CD14-positive monocyte (primary cell): Measurements from ENCODE around the gene CDKN2D. TPM values are rescaled to one million over a fixed set of nuclear protein-coding genes. Genes with fewer than 3 reads are reported as not detected.

Experiments
- DNase-seq, 3 donors: peaks; one replicate each; pipeline ENCODE4 v3.0.0-alpha.2; 2011 to 2022
- H2AFZ ChIP-seq: 2 replicates; pipeline ENCODE4 v1.6.0; 2012; ENCODE audit warnings: mild to moderate bottlenecking, low read depth, low read length, inconsistent platforms; ENCODE audit not compliant: insufficient read depth, poor library complexity, severe bottlenecking
- H3K27ac ChIP-seq, 2 donors: 1 replicate in 1 of 2; 2 replicates in 1 of 2; pipeline ENCODE4 v1.5.1; 2012 to 2013; ENCODE audit warnings: low read length in 2 of 2, control low read depth in 1 of 2, inconsistent platforms in 1 of 2, low read depth in 1 of 2, mild to moderate bottlenecking in 1 of 2
- H3K27me3 ChIP-seq, 2 donors: one replicate each; pipeline versions ENCODE4 v1.6.0 to v1.6.1; 2011 to 2013; ENCODE audit warnings: low read length in 2 of 2; ENCODE audit not compliant: control insufficient read depth in 2 of 2, insufficient read depth in 2 of 2
- H3K36me3 ChIP-seq, 2 donors: replicated peaks in 1 of 2; 1 replicate in 1 of 2; 2 replicates in 1 of 2; pipeline versions ENCODE4 v1.5.1 to v1.6.1; 2012 to 2013; ENCODE audit warnings: low read length in 2 of 2, control low read depth in 1 of 2, inconsistent platforms in 1 of 2, mild to moderate bottlenecking in 1 of 2; ENCODE audit not compliant: insufficient read depth in 2 of 2, control insufficient read depth in 1 of 2
- H3K4me1 ChIP-seq, 2 donors: 1 replicate in 1 of 2; 2 replicates in 1 of 2; pipeline versions ENCODE4 v1.5.1 to v1.6.1; 2012 to 2013; ENCODE audit warnings: low read length in 2 of 2, control low read depth in 1 of 2, inconsistent platforms in 1 of 2, mild to moderate bottlenecking in 1 of 2, moderate library complexity in 1 of 2; ENCODE audit not compliant: insufficient read depth in 2 of 2, control insufficient read depth in 1 of 2
- H3K4me2 ChIP-seq: replicated peaks from 2 replicates; pipeline ENCODE3; 2012; ENCODE audit warnings: low read length, moderate library complexity, mild to moderate bottlenecking; ENCODE audit not compliant: poor library complexity, severe bottlenecking; ENCODE audit errors: extremely low read depth
- H3K4me3 ChIP-seq, 3 experiments: fragments of 200-600 bp in 1 of 3; sonication (generic) in 1 of 3; replicated peaks in 1 of 3; 1 replicate in 2 of 3; 2 replicates in 1 of 3; pipeline ENCODE4 v1.5.1; 2011 to 2013; ENCODE audit warnings: low read length in 3 of 3, mild to moderate bottlenecking in 3 of 3, control low read depth in 2 of 3, low read depth in 2 of 3, inconsistent platforms in 1 of 3, moderate library complexity in 1 of 3
- H3K79me2 ChIP-seq: 2 replicates; pipeline ENCODE4 v1.6.0; 2012; ENCODE audit warnings: mild to moderate bottlenecking, control low read depth, inconsistent platforms, low read length, moderate library complexity; ENCODE audit not compliant: insufficient read depth
- H3K9ac ChIP-seq: 2 replicates; pipeline ENCODE4 v1.6.0; 2017; ENCODE audit warnings: low read length, mild to moderate bottlenecking; ENCODE audit not compliant: insufficient read depth, poor library complexity, severe bottlenecking
- H3K9me3 ChIP-seq, 2 donors: replicated peaks in 1 of 2; 1 replicate in 1 of 2; 2 replicates in 1 of 2; pipeline versions ENCODE4 v1.5.1 to v1.6.1; 2012 to 2013; ENCODE audit warnings: low read length in 2 of 2, control low read depth in 1 of 2; ENCODE audit not compliant: control insufficient read depth in 1 of 2, insufficient read depth in 1 of 2
- H4K20me1 ChIP-seq: 2 replicates; pipeline ENCODE4 v1.6.0; 2012; ENCODE audit warnings: mild to moderate bottlenecking, low read length, control low read depth, moderate library complexity; ENCODE audit not compliant: insufficient read depth
- H3K27ac Mint-ChIP-seq, 7 donors: one replicate each; pipeline ENCODE4 v1.8.0; 2020; ENCODE audit warnings: mild to moderate bottlenecking in 7 of 7, mixed read lengths in 7 of 7, moderate library complexity in 6 of 7, inconsistent platforms in 2 of 7
- H3K27me3 Mint-ChIP-seq, 3 donors: one replicate each; pipeline ENCODE4 v1.8.0; 2021 to 2022; ENCODE audit warnings: low read depth in 3 of 3, mild to moderate bottlenecking in 3 of 3, mixed read lengths in 3 of 3, moderate library complexity in 3 of 3, inconsistent platforms in 1 of 3
- H3K36me3 Mint-ChIP-seq, 2 donors: one replicate each; pipeline ENCODE4 v1.8.0; 2020; ENCODE audit warnings: mixed read lengths in 2 of 2, inconsistent platforms in 1 of 2, mild to moderate bottlenecking in 1 of 2
- H3K4me1 Mint-ChIP-seq: one replicate; pipeline ENCODE4 v1.8.0; 2020; ENCODE audit warnings: mild to moderate bottlenecking, mixed read lengths
- H3K4me3 Mint-ChIP-seq, 2 donors: one replicate each; pipeline ENCODE4 v1.8.0; 2020; ENCODE audit warnings: mild to moderate bottlenecking in 2 of 2, mixed read lengths in 2 of 2, moderate library complexity in 1 of 2
- H3K9me3 Mint-ChIP-seq, 7 donors: one replicate each; pipeline ENCODE4 v1.8.0; 2020 to 2022; ENCODE audit warnings: mixed read lengths in 7 of 7, mild to moderate bottlenecking in 6 of 7, moderate library complexity in 6 of 7, inconsistent platforms in 2 of 7
- WGBS: methylation state at CpG from one replicate; pipeline ENCODE4 v1.1.5; 2013; ENCODE audit warnings: missing lambda C conversion rate; ENCODE audit not compliant: insufficient coverage; 5-methylcytosine and 5-hydroxymethylcytosine counted together
- intact Hi-C, 2 donors: fragments of 100-400 bp; cut with micrococcal nuclease; formaldehyde crosslinking; loops; one replicate each; pipeline versions ENCODE4 v1.15.0 to v1.15.1; 2023
- polyA plus RNA-seq, 3 donors: library from polyadenylated mRNA; depleted of rRNA in 1 of 3; unstranded in 2 of 3; stranded (reverse) in 1 of 3; fragments of 300-500 nt in 2 of 3; fragments of >200 nt in 1 of 3; fragmentation: Illumina TruSeq in 2 of 3; gene quantifications; 1 replicate in 2 of 3; 2 replicates in 1 of 3; pipeline ENCODE4 v1.2.3, GENCODE V29; 2012 to 2021
- TF ChIP-seq, protein P1 (sequence below): fragments of 200-600 bp; IDR thresholded peaks from one replicate; pipeline ENCODE4 v1.8.0; 2022; ENCODE audit warnings: antibody characterized with exemption, mild to moderate bottlenecking

CDKN2D gene
- polyA plus RNA-seq, 3 donors = 115 to 166 (median 130) TPM

DNA sequence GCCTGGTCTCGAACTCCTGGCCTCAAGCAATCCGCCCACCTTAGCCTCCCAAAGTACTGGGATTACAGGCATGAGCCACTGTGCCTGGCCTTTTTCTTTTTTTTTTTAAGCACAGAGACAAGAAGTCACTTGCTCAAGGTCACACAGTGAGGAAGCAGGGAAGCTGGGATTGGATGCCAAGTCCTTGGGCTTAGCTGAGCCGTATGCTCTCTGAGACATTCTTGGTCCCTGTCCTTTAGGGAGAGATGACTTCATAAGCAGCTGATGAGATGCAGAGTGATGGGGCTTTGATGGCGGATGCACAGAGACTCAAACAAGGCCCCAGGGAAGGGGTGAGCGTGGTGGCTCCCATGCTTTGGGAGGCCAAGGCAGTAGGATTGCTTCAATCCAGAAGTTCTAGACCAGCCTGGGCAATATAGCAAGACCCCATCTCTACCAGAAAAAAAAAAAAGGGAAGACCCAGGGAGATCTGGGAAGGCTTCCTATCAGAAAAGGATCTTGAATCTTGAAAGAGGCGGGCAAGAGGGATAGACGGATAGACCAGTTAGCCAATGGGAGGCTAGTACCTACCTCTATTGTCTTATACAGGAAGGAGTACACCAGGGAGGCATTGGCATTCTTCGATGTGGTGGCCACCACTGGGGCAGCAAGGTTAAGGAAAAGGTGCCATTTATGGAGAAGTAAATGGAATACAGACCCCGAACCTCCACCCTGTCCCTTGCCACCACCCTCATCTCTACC, 14.4 kb upstream of the CDKN2D start:
- Mint-ChIP-seq H3K27ac (no peak overlapping the region), H3K4me3 (no peak overlapping the region), H3K36me3 (peaks cover 0 to 6% of the 10 kb centered on the region in 2 donors), H3K9me3 (peaks cover 0 to 4% (median 3%) of the 10 kb centered on the region in 7 donors), H3K27me3 (peaks cover 12 to 25% (median 18%) of the 10 kb centered on the region in 3 donors), H3K4me1 (peaks cover 16% of the 10 kb centered on the region)
- no peaks in the 10 kb centered on the region for H4K20me1 ChIP-seq
- no peak overlapping the region for H3K9ac ChIP-seq
- peaks cover 0 to 3% of the 10 kb centered on the region in 2 donors for H3K4me1 ChIP-seq
- intact Hi-C loops = no loop called here
- no peak for DNase-seq
- TF ChIP-seq, protein P1, sequence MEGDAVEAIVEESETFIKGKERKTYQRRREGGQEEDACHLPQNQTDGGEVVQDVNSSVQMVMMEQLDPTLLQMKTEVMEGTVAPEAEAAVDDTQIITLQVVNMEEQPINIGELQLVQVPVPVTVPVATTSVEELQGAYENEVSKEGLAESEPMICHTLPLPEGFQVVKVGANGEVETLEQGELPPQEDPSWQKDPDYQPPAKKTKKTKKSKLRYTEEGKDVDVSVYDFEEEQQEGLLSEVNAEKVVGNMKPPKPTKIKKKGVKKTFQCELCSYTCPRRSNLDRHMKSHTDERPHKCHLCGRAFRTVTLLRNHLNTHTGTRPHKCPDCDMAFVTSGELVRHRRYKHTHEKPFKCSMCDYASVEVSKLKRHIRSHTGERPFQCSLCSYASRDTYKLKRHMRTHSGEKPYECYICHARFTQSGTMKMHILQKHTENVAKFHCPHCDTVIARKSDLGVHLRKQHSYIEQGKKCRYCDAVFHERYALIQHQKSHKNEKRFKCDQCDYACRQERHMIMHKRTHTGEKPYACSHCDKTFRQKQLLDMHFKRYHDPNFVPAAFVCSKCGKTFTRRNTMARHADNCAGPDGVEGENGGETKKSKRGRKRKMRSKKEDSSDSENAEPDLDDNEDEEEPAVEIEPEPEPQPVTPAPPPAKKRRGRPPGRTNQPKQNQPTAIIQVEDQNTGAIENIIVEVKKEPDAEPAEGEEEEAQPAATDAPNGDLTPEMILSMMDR = no peak
- no peaks in the 10 kb centered on the region for H3K79me2 ChIP-seq
- H3K36me3 ChIP-seq = no peaks in the 10 kb centered on the region
- no peaks in the 10 kb centered on the region for H3K9me3 ChIP-seq
- H2AFZ ChIP-seq = no peak overlapping the region
- H3K4me3 ChIP-seq = no peak overlapping the region
- no peak overlapping the region for H3K4me2 ChIP-seq
- H3K27ac ChIP-seq = no peak overlapping the region
- peaks cover 2 to 13% of the 10 kb centered on the region in 2 donors for H3K27me3 ChIP-seq
- 100% methylated on average over 2 of the region's 9 CpGs for WGBS

DNA sequence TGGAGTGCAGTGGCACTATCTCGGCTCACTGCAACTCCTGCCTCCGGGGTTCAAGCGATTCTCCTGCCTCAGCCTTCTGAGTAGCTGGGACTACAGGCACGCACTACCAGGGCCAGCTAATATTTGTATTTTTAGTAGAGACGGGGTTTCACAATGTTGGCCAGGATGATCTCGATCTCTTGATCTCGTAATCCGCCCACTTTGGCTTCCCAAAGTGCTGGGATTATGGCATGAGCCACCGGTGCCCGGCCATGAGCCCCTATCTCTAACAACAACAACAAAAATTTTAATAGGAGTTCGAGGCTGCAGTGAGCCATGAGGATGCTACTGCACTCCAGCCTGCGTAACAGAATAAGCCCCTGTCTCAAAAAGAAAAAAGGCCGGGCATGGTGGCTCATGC, 13.3 kb upstream of the CDKN2D start:
- no peak overlapping the region for H3K27ac ChIP-seq
- TF ChIP-seq, protein P1 = no peak
- peaks cover 4 to 16% (median 11%) of the 10 kb centered on the region in 3 donors for H3K27me3 Mint-ChIP-seq
- H3K36me3 ChIP-seq = no peaks in the 10 kb centered on the region
- DNase-seq = no peak
- no peaks in the 10 kb centered on the region for H3K9me3 ChIP-seq
- H3K9me3 Mint-ChIP-seq = no peaks in the 10 kb centered on the region
- H3K4me3 ChIP-seq = no peak overlapping the region
- no peaks in the 10 kb centered on the region for H4K20me1 ChIP-seq
- H3K4me3 Mint-ChIP-seq = no peak overlapping the region
- H3K4me1 ChIP-seq = peaks cover 0 to 3% of the 10 kb centered on the region in 2 donors
- intact Hi-C loops = no loop called here
- WGBS = 94% methylated on average over 9 of the region's 13 CpGs
- H3K79me2 ChIP-seq = no peaks in the 10 kb centered on the region
- H2AFZ ChIP-seq = no peak overlapping the region
- peaks cover 16% of the 10 kb centered on the region for H3K4me1 Mint-ChIP-seq
- no peak overlapping the region for H3K27ac Mint-ChIP-seq
- H3K36me3 Mint-ChIP-seq = no peaks in the 10 kb centered on the region
- peaks cover 0 to 3% of the 10 kb centered on the region in 2 donors for H3K27me3 ChIP-seq
- no peak overlapping the region for H3K9ac ChIP-seq
- H3K4me2 ChIP-seq = no peak overlapping the region
